ENCODE results near the gene CEACAM3.

GRCh38 chr19:41746593-41747227 is 49.7 kb upstream of the CEACAM3 start:
- TF ChIP-seq EP300 (IDR thresholded peaks at IDR 0.05) (no peak), CTCF (IDR thresholded peaks at IDR 0.05) (peak in 5 of 6 experiments; percentile 18 to 67 (median 56)), POLR2AphosphoS5 (IDR thresholded peaks at IDR 0.05) (no peak), POLR2A (IDR thresholded peaks at IDR 0.05) (no peak)
